GM12865 (cell line): ENCODE measurements around the gene VTI1A.

Experiments used
- DNase-seq: peaks from one replicate; pipeline ENCODE4 v3.0.0; 2010; ENCODE audit warnings: low read depth
- H3K4me3 ChIP-seq: 2 replicates; pipeline ENCODE4 v1.5.1; 2011; ENCODE audit warnings: mild to moderate bottlenecking, low read depth, low read length, control low read depth
- TF ChIP-seq, protein P1 (sequence below): IDR thresholded peaks from 2 replicates; pipeline ENCODE4 v1.5.1; 2011; ENCODE audit warnings: low read length, control low read depth, low read depth, inconsistent platforms; ENCODE audit not compliant: insufficient read depth; ENCODE audit errors: missing control alignments

VTI1A gene

GRCh38 chr10:112801004-112801403 is 354.0 kb downstream of the VTI1A start:
- no peak overlapping the region for H3K4me3 ChIP-seq
- TF ChIP-seq, protein P1, sequence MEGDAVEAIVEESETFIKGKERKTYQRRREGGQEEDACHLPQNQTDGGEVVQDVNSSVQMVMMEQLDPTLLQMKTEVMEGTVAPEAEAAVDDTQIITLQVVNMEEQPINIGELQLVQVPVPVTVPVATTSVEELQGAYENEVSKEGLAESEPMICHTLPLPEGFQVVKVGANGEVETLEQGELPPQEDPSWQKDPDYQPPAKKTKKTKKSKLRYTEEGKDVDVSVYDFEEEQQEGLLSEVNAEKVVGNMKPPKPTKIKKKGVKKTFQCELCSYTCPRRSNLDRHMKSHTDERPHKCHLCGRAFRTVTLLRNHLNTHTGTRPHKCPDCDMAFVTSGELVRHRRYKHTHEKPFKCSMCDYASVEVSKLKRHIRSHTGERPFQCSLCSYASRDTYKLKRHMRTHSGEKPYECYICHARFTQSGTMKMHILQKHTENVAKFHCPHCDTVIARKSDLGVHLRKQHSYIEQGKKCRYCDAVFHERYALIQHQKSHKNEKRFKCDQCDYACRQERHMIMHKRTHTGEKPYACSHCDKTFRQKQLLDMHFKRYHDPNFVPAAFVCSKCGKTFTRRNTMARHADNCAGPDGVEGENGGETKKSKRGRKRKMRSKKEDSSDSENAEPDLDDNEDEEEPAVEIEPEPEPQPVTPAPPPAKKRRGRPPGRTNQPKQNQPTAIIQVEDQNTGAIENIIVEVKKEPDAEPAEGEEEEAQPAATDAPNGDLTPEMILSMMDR, result no peak
- no peak for DNase-seq

DNA sequence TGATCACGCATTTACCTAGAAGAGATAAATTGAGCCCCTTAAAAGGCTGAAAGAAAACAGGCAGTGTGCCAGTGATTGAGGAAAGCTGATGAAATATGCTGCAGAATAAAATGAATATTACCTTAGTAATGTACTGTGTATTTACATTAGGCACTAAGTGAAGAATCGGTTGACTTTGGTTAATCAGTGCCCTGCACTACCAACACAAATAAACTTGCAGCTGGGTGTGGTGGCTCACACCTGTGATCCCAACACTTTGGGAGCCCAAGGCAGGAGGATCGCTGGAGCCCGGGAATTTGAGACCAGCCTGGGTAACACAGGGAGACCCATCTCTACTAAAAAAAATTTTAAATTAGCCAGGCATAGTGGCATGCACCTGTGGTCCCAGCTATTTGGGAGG is 354.7 kb downstream of the VTI1A start:
- TF ChIP-seq, protein P1, result no peak
- H3K4me3 ChIP-seq, result no peak overlapping the region
- no peak for DNase-seq

- H3K4me3 ChIP-seq, result no peak overlapping the region
- TF ChIP-seq, protein P1, result no peak
- DNase-seq, result no peak
Observed at GRCh38 chr10:112802411-112803022, 355.5 kb downstream of the VTI1A start.

DNA sequence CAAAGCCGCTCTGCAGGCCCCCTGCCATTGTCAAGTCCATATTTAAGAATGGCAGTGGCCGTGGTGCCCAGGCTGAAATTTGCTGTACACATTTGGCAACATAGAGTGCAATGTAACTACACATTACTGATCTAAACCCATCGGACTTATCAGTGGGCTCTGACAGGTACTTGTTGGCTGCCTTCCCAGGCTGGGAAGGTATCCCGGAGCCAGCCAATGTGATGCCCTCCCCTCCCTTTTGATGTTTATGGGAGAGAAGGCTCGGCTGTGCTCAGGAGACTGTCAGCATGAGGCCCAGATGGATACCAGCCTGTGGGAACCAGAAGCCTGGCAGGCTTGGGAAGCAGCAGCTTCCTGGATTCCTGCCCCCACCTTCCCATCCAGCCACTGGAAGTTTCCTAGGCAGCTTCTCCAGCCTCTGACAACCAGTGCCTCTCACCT is 357.0 kb downstream of the VTI1A start:
- H3K4me3 ChIP-seq, result no peak overlapping the region
- DNase-seq, result no peak
- TF ChIP-seq, protein P1, result no peak

- DNase-seq, result no peak
- no peak overlapping the region for H3K4me3 ChIP-seq
- TF ChIP-seq, protein P1, result no peak
Observed at GRCh38 chr10:112805254-112805590, 358.2 kb downstream of the VTI1A start.

- DNase-seq, result no peak
- no peak overlapping the region for H3K4me3 ChIP-seq
- TF ChIP-seq, protein P1, result no peak
Observed at GRCh38 chr10:112805701-112806100, 358.7 kb downstream of the VTI1A start.

GRCh38 chr10:112807013-112807412 is 360.0 kb downstream of the VTI1A start:
- TF ChIP-seq, protein P1, result no peak
- DNase-seq, result no peak
- no peak overlapping the region for H3K4me3 ChIP-seq
